ENCODE results near the gene SGSM2. TPM values are rescaled to one million over a fixed set of nuclear protein-coding genes. Genes with fewer than 3 reads are reported as not detected.

SGSM2 gene
- polyA plus RNA-seq, 3 donors, result 3.0 to 130 (median 3.5) TPM

DNA sequence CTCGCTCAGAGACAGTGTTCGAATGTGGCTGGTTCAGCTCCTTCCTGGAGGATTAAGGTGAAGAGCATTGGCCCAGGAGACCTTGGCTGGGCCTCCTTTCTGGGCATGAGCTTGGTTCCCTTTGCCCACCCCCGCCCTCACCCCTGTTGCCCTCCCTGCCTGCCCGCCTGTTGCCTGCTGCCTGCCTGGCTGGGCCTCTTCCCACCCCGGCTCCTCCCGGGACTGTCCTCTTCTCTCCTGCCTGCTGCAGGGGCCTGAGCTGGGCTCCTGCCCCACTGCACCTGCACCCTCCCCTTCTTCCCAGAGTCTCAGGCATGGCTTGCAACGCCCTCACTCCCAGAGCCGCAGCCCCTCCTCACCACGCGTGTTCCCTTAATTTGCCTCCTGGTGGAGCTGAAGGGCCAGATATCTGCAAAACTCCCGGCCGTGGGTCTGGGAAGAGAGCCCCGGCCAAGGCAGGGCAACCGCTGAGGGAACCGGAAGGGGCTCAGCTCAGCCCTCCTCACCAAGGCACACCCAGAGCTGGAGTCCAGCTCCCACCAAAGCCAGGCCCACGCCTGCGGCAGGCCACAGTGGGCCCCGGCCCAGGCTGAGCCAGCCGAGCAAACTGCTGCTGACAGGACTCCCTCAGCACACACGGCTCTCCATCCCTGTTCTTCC, 32.4 kb downstream of the SGSM2 start:
- H3K4me2 ChIP-seq (replicated peaks; ENCODE audit: extremely low read depth, low read length, poor library complexity, severe bottlenecking), result no peak overlapping the region
- no peak overlapping the region for H2AFZ ChIP-seq (ENCODE audit: insufficient read depth, low read depth, low read length, poor library complexity, severe bottlenecking)
- H3K9me3 Mint-ChIP-seq, result no peaks in the 10 kb centered on the region
- intact Hi-C loops (cut with micrococcal nuclease), result no loop called here
- no peaks in the 10 kb centered on the region for H3K27me3 ChIP-seq (ENCODE audit: control insufficient read depth in 2 of 2, insufficient read depth in 2 of 2, low read length in 2 of 2)
- H3K36me3 ChIP-seq (replicated peaks in 1 of 2; ENCODE audit: control insufficient read depth in 1 of 2, insufficient read depth in 2 of 2, low read length in 2 of 2), result peaks cover 24 to 27% of the 10 kb centered on the region in 2 donors
- peaks cover 25 to 42% of the 10 kb centered on the region in 2 donors for H3K36me3 Mint-ChIP-seq
- H4K20me1 ChIP-seq (ENCODE audit: insufficient read depth, low read length), result no peaks in the 10 kb centered on the region
- 80% methylated on average over 18 of the region's 20 CpGs for WGBS (ENCODE audit: insufficient coverage)
- H3K4me1 Mint-ChIP-seq, result peaks cover 12% of the 10 kb centered on the region
- no peak for DNase-seq
- H3K9me3 ChIP-seq (replicated peaks in 1 of 2; ENCODE audit: control insufficient read depth in 1 of 2, insufficient read depth in 1 of 2, low read length in 2 of 2), result no peaks in the 10 kb centered on the region
- no peak overlapping the region for H3K27ac Mint-ChIP-seq
- no peaks in the 10 kb centered on the region for H3K79me2 ChIP-seq (ENCODE audit: insufficient read depth, low read length)
- no peak overlapping the region for H3K4me3 ChIP-seq (replicated peaks in 1 of 3; ENCODE audit: low read depth in 2 of 3, low read length in 3 of 3)
- TF ChIP-seq, protein P1, sequence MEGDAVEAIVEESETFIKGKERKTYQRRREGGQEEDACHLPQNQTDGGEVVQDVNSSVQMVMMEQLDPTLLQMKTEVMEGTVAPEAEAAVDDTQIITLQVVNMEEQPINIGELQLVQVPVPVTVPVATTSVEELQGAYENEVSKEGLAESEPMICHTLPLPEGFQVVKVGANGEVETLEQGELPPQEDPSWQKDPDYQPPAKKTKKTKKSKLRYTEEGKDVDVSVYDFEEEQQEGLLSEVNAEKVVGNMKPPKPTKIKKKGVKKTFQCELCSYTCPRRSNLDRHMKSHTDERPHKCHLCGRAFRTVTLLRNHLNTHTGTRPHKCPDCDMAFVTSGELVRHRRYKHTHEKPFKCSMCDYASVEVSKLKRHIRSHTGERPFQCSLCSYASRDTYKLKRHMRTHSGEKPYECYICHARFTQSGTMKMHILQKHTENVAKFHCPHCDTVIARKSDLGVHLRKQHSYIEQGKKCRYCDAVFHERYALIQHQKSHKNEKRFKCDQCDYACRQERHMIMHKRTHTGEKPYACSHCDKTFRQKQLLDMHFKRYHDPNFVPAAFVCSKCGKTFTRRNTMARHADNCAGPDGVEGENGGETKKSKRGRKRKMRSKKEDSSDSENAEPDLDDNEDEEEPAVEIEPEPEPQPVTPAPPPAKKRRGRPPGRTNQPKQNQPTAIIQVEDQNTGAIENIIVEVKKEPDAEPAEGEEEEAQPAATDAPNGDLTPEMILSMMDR (IDR thresholded peaks at IDR 0.05), result no peak
- no peak overlapping the region for H3K4me3 Mint-ChIP-seq
- H3K27ac ChIP-seq (ENCODE audit: low read depth in 1 of 2, low read length in 2 of 2), result no peak overlapping the region
- H3K9ac ChIP-seq (ENCODE audit: insufficient read depth, low read length, poor library complexity, severe bottlenecking), result no peak overlapping the region
- H3K4me1 ChIP-seq (ENCODE audit: control insufficient read depth in 1 of 2, insufficient read depth in 2 of 2, low read length in 2 of 2), result no peaks in the 10 kb centered on the region
- peaks cover 0 to 2% (median 0%) of the 10 kb centered on the region in 3 donors for H3K27me3 Mint-ChIP-seq (ENCODE audit: low read depth in 3 of 3)

DNA sequence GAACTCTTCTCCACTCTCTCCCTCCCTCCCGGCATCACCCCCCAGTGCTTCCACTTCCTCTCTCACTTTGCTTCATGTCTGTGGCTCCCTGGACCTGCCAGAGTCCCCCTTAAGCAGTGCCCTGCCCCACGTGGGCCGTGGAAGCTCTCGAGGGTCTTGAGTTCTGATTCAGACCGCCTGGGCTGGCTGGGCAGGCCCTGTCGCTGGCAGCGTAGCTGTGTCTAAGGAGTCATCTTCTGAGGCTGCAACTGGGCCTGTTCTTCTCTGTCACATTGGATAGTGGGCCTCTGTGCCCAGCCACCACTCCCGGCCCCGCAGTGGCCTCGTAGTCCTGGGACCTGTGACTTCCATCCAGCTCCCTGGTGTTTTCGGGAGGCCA, 32.9 kb downstream of the SGSM2 start:
- Histone ChIP-seq H3K4me1 (ENCODE audit: control insufficient read depth in 1 of 2, insufficient read depth in 2 of 2, low read length in 2 of 2) (no peaks in the 10 kb centered on the region), H3K79me2 (ENCODE audit: insufficient read depth, low read length) (no peaks in the 10 kb centered on the region), H2AFZ (ENCODE audit: insufficient read depth, low read depth, low read length, poor library complexity, severe bottlenecking) (no peak overlapping the region), H3K27me3 (ENCODE audit: control insufficient read depth in 2 of 2, insufficient read depth in 2 of 2, low read length in 2 of 2) (no peaks in the 10 kb centered on the region), H4K20me1 (ENCODE audit: insufficient read depth, low read length) (no peaks in the 10 kb centered on the region), H3K9me3 (replicated peaks in 1 of 2; ENCODE audit: control insufficient read depth in 1 of 2, insufficient read depth in 1 of 2, low read length in 2 of 2) (no peaks in the 10 kb centered on the region), H3K9ac (ENCODE audit: insufficient read depth, low read length, poor library complexity, severe bottlenecking) (no peak overlapping the region), H3K36me3 (replicated peaks in 1 of 2; ENCODE audit: control insufficient read depth in 1 of 2, insufficient read depth in 2 of 2, low read length in 2 of 2) (peaks cover 24 to 29% of the 10 kb centered on the region in 2 donors), H3K4me2 (replicated peaks; ENCODE audit: extremely low read depth, low read length, poor library complexity, severe bottlenecking) (no peak overlapping the region), H3K4me3 (replicated peaks in 1 of 3; ENCODE audit: low read depth in 2 of 3, low read length in 3 of 3) (no peak overlapping the region), H3K27ac (ENCODE audit: low read depth in 1 of 2, low read length in 2 of 2) (no peak overlapping the region)
- intact Hi-C loops (cut with micrococcal nuclease), result no loop called here
- no peak overlapping the region for H3K27ac Mint-ChIP-seq
- peaks cover 25 to 45% of the 10 kb centered on the region in 2 donors for H3K36me3 Mint-ChIP-seq
- peaks cover 0 to 2% (median 0%) of the 10 kb centered on the region in 3 donors for H3K27me3 Mint-ChIP-seq (ENCODE audit: low read depth in 3 of 3)
- no peak overlapping the region for H3K4me3 Mint-ChIP-seq
- TF ChIP-seq, protein P1 (IDR thresholded peaks at IDR 0.05), result no peak
- DNase-seq, result no peak
- H3K4me1 Mint-ChIP-seq, result peaks cover 12% of the 10 kb centered on the region
- 95% methylated on average over 10 of the region's 11 CpGs for WGBS (ENCODE audit: insufficient coverage)
- H3K9me3 Mint-ChIP-seq, result no peaks in the 10 kb centered on the region

Data from CD14-positive monocyte (primary cell).